CD4-positive, alpha-beta T cell treated with Interleukin-6 for 4 hours (primary cell): ENCODE results near the gene RSRC1.
A peak's percentile ranks its signal among the peaks of the same experiment; 100 is the strongest.
"Not testable (repeated sequence)": the region's sequence is repeated elsewhere in the genome, so short reads cannot be mapped to it uniquely, and the experiment has no call there.

ENCODE experiments used
- DNase-seq: peaks from one replicate; pipeline ENCODE4 v3.0.0-alpha.2; 2020; ENCODE audit warnings: mixed read lengths

The RSRC1 gene

GRCh38 chr3:158540066-158540465 lies 430.2 kb downstream of the RSRC1 start:
- DNase-seq: no peak

DNA sequence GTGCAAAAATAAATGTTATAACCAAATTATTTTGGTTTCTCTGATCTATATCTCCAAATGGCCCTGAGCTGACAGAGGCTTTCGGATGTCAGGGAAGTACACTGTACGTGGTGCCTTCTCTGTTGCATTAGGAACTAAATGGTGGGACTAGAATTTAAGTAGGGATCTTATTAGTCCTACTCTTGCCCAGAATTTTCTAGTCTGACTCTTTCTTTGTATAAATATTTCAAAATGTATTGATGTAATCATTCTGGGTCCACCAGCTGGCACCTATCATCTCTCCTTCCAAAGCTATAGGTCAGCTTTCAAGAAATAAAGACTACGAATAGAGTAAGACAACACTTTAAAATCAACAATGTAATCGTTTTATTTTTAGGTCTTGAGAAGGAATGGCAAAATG lies 438.8 kb downstream of the RSRC1 start:
- no peak for DNase-seq

- DNase-seq: not testable (repeated sequence)
These were observed 440.0 kb downstream of the RSRC1 start for GRCh38 chr3:158549938-158550337.

- no peak for DNase-seq
These were observed 442.2 kb downstream of the RSRC1 start for GRCh38 chr3:158552124-158552523.

DNA sequence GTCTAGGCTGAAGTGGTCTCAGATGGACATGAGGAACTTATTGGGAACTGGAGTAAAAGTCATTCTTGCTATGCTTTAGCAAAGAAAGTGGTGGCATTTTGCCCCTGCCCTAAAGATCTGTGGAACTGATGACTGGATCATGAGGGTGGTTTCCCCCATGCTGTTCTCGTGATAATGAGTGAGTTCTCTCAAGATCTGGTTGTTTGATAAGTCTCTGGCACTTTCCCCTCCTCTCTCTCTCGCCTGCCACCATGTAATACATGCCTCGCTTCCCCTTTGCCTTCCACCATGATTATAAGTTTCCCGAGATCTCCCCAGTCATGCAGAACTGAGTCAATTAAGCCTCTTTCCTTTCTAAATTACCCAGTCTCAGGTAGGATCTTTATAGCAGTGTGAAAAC lies 449.6 kb downstream of the RSRC1 start:
- no peak for DNase-seq

DNA sequence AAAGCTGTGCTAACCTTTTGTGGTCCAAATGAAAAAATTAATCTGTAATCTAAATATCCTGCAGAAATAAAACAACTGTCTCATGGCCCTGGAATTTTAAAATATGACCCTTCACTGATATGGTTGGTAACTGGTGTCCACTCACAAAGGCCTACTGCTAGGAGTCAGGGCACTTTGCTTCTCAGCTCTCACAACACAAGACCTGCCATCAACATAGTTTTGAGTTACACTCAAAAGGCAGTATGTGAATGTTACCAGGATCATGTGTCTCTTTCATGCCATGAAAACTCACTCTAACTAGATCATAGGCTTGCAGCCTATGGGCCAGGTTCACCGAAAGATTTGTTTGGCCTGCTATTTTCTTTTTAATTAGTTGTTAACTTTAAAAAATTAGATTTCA lies 451.1 kb downstream of the RSRC1 start:
- DNase-seq: no peak

DNA sequence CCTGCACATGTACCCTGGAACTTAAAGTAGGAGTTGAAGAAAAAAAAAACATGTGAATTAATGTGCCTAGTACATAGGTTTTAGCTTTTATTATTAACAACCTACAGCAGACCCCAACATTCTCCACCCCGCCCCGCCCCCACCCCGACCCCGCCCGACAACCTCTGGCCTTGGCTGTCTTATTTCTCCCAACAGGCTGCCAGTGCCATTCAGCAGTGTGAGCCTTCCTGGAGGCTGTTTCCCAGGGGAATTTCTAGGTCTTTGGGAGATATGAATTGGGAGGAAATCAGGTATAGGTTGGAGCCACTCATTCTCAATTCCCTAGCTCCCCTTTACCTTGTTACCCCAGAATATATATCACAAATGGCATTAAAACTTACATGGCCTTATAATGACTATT lies 452.8 kb downstream of the RSRC1 start:
- DNase-seq: no peak

GRCh38 chr3:158563076-158563475 lies 453.2 kb downstream of the RSRC1 start:
- no peak for DNase-seq

DNA sequence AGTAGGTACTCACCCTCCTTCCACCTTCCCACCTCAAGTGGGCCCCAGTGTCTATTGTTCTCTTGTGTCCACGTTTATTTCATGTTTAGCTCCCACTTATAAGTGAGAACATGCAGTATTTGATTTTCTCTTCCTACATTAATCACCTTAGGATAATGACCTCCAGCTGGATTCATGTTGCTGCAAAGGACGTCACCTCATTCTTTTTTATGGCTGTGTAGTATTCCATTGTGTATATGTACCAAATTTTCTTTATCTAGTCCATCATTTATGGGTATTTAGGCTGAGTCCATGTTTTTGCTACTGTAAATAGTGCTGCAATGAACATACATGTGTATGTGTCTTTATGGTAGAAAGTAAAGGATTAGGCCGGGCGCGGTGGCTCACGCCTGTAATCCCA lies 455.2 kb downstream of the RSRC1 start:
- no peak for DNase-seq

- no peak for DNase-seq
These were observed 458.9 kb downstream of the RSRC1 start for GRCh38 chr3:158568784-158569183.

GRCh38 chr3:158569794-158570193 lies 459.9 kb downstream of the RSRC1 start:
- DNase-seq: no peak

DNA sequence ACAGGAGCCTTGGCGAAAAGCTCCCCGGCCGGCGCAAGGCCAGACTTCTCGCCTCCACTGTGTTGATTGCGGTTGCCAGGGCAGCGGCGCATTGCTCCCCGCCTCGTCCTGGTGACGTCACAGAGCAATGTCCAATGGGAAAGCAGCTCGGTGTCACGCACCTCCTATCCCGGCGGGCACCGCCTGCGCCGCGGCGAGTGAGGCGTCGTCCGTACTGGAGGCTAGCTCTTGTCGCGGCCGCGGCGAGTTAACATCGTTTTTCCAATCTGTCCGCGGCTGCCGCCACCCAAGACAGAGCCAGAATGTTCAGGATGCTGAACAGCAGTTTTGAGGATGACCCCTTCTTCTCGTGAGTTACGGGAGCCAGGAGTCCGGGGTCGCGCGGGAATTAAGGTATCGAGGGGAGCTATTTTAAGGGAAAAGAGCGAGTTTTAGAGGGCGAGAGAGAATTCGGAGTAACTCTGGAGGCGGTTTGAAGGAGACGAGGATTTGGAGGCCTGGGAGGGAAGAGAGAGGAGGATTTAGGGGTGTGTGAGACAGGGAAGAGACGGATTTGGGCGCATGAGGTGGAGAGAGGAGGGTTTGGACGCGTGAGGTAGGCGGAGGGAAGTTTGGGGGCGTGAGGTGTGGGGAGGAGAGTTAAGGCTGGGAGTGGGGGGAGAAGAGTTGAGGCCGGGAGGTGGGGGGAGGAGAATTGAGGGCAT lies 461.3 kb downstream of the RSRC1 start, which contains the start of gene MLF1:
Gene MLF1 (plus strand): TSS at position 196 of the 704 bp plus-strand sequence. CDS start 107 bp downstream, at position 303.
- DNase-seq: peak; percentile 77

- no peak for DNase-seq
These were observed 462.3 kb downstream of the RSRC1 start for GRCh38 chr3:158571969-158572765.

GRCh38 chr3:158572766-158573060 lies 462.8 kb downstream of the RSRC1 start:
- no peak for DNase-seq

DNA sequence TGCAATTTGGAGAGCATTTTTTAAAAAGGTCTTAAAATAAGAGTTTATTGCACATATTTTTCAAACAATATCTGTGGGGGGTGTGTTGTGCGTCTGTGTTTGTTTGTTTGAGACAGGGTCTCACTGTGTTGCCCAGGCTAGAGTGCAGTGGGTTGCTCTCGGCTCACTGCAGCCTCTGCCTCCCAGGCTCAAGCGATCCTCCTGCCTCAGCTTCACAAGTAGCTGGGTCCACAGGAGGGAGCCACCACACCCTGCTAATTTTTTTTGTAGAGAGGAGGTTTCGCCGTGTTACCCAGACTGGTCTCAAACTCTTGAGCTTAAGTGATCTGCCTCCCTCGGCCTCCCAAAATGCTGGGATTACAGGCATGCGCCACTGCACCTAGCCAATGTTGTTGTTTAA lies 463.8 kb downstream of the RSRC1 start:
- no peak for DNase-seq

GRCh38 chr3:158574646-158575045 lies 464.8 kb downstream of the RSRC1 start:
- no peak for DNase-seq

GRCh38 chr3:158590223-158590622 lies 480.3 kb downstream of the RSRC1 start:
- DNase-seq: no peak
